8988T (cell line): ENCODE measurements around the gene SLC5A10.

Source experiments
- DNase-seq: peaks from one replicate; pipeline ENCODE4 v3.0.0; 2011

Gene SLC5A10

DNA sequence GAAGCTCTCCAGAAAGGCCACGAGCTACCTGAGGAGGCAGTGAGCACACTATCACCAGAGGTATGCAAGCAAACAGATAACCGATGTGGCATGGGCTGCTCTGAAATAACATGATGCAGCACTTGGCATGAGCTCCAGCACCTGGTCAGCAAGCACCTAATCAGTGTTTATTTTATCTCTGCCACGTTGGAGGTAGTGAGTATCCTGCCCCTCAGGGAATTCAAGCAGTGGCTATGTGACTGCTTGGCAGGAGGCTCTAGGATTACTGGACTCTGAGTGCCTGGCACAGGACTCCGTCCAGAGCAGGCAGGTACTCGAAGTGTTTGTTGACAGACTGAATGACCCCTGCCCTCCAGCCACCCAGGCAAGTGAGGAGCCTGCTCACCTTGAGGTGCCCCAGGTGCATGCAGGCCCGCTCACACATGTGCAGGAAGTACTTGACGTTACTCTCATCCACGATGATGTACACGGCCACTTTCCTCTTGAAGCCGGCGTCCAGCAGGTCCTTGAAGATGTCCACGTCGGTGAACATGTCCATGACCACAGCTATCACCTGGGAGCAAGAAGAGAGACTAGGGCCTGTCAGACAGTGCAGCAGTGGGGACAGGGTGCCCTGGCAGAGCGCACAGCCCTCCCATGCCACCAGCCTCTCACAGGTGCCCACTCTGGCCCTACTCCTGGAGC, 36.0 kb downstream of the SLC5A10 start:
- no peak for DNase-seq

GRCh38 chr17:18988546-18989173, 36.7 kb downstream of the SLC5A10 start:
- DNase-seq, result no peak

DNA sequence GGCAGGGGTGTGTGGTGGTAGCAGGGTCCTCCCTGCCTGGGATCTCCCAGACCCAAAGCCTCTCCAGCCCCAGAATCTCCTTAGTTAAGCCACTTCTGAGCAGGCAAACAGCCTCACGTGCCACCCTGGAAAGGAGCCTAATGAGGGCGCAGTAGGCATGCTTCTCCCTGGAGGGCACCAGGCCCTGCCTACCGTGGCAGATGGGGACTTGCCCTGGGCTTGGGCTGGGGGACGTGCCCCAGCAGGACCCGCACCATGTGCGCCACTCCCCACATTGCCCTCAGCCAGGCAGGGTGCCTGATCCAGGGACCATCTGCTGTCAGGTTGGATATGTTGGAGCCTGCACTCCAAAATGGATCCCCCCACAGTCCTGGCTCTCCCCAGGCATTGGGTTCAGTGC, 38.4 kb downstream of the SLC5A10 start:
- DNase-seq, result no peak

DNA sequence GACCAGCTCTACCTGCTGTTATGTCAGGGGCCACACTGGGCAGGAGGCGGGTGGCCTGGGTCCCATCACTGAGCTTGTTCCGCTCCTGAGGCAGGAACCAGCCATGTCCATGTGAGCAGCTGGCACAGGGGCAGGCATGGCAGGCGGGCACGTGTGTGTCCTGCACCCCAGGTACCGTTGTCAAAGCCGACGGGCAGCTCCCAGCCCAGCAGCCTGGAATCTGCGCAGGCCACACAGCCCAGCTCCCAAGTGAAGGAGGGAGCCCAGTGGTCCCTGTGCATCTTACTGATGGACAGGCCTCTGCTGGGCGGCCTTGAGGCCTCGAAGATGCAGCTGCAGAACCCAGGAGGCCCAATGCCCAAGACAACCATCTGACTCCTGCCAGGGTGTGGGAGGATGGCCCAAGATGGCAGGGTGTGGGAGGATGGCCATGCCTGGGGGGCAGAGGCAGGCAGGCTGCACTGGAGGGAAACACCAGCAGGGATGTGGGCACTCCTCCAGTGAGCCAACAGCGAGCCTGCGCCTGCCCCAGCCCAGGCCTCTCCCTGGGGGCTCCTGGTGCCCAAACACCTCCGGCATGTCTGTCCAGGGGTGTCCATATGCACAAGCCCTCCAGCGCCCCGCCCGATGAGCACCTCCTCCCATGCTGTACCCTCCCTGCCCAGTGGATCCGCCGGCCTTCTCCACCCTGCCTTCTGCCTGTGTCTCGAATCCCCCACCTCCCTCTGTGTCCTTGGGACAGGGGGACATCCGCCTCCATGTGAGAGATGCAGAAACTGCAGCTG, 39.8 kb downstream of the SLC5A10 start:
- DNase-seq, result no peak

- DNase-seq, result no peak
Observed at GRCh38 chr17:18992454-18993130, 40.6 kb downstream of the SLC5A10 start.

GRCh38 chr17:18993905-18994526, 42.1 kb downstream of the SLC5A10 start:
- no peak for DNase-seq

- DNase-seq, result no peak
Observed at GRCh38 chr17:18994631-18995030, 42.7 kb downstream of the SLC5A10 start.

GRCh38 chr17:18995220-18995619, 43.3 kb downstream of the SLC5A10 start:
- no peak for DNase-seq

GRCh38 chr17:18996458-18996857, 44.5 kb downstream of the SLC5A10 start:
- no peak for DNase-seq

DNA sequence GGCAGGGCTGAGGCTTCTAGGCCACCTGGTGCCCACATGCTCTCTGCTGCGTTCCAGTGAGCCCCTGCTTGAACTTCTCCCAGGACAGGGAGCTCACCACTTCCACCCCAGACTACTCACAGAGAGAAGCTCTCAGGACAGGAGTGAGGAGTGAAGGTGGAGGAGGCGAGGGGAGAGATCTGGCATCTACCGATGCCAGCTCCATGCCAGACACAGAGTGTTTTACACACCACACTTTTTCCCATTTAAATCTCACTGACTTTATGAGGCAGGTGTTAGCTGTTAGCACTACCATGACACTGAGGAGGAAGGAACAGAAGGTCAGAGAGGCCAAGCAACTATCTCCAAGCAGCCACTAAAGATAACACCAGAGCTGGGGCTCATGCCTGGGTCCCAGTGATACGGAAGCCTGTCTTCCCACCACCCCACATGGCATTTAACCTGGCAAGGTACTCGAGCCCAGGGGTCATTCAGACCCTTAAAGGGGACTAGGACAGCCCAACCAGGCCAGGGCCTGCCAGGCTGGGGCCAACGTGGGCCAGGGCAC, 45.8 kb downstream of the SLC5A10 start:
- no peak for DNase-seq

DNA sequence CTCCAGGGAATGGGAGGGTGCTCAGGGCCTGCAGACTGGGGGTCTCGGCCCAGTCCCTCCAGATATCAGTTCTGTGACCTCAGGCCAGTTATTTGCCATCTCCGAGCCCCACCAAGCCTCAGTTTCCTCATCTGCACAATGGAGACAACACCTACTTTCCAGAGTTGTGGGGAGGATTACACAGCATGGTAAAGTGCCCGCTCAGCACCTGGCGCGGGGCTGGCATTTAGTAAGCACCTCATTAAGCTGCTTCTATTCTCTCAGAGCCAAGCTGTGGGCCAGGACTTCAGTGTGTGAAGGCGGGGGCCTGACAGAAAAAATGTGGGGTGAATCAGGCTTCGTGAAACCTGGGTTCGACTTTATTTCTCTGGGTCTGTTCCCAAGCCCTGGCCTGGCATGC, 47.4 kb downstream of the SLC5A10 start:
- DNase-seq, result no peak

DNA sequence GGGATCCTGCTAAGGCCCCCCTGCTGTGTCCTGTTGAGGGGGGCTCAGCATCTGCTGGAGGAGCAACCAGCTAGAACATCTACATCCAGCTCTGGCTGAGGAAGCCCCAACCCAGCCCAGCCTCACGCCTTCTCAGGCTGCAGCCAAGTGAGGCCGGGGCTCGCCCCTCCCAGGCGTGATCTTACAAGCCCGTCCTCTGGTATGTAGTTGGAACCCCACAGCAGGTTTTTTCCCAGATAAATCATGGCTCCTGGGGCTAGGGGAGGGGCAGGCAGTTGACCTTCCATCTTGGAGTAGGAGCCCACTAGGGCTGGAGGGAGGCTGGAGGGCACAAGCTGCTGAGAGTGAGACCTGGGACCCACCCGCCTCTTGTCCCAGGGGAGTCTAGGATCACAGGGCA, 47.9 kb downstream of the SLC5A10 start:
- DNase-seq, result no peak

DNA sequence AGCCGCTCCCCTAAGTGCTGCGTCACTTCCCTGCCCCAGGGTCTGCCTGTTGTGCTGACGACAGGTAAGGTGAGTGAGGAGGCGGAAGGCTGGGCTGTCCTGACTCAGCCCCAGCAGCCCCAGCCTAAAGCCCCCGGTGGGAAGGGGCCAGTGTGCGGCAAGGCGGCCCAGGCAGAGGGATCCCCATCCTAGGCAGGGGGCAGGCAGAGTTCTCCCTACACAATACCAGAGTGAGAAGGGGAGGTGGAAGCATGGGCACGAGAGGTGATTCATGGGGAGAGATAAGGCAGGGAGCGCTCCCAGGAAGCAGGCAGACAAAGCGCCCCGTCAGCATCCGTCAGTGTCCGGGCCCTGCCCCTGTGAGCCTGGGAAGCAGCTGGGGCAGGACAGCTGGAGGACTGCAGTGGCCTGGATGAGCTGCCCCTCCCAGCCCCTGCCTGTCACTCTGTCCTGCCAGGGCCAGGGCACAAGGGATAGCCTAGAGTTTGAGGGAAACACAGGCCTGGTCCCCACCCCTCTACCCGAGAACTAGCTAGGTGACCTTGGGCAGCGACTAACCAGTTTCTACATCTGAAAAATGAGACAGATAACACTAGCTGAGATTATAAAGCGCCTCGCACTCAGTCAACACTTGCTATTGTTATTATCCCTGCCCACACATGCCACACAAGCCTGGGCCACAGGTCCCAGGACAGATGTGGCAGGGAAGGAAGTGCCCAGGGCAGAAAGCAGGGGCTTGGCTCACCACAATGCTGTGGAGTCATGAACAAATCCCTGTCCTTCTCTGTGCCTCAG, 48.8 kb downstream of the SLC5A10 start:
- no peak for DNase-seq

- no peak for DNase-seq
Observed at GRCh38 chr17:19001907-19002590, 50.1 kb downstream of the SLC5A10 start.

DNA sequence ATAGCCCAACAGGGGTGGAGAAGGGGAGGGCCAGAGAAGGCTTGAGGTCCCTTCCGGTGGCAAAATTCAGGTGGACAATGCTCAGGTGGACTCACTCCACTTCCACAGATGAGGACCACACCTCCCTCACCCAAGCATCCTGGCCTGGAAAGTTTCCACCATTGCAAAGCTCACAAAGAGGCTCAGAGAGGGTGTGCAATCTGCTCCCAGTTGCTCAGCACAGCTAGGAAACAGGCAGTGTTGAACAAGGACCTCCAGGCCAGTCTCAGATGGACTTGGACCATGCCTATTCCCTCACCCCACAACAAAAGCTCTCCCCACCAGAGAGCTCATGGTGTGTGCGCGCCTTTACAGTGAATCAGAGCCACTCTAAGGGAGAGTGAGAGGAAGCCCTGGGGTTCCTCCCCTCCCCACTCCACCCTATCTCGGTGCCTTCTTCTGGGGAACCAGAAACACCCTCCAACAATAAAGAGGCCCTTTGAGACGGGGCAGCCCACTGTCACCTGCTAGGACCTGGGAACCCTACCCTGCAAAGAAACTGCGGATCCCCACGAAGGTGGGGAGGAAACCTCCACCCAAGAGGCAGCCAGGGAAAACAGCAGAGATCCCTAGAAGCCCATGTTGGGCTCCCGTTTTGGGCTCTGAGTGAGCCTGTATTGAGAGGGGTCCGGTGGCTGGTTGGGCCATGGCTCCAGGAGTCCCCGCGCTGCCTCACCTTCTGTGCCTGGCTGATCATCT, 51.0 kb downstream of the SLC5A10 start:
- no peak for DNase-seq

- DNase-seq, result peak; percentile 74
Observed at GRCh38 chr17:19003543-19004420, 51.8 kb downstream of the SLC5A10 start.

GRCh38 chr17:19004421-19005136, 52.6 kb downstream of the SLC5A10 start, which contains the start of gene FAM83G:
TSS of gene FAM83G (minus strand) at chr17:19004764. CDS start at chr17:19004041, 723 bp downstream.
- DNase-seq, result peak; percentile 88

- DNase-seq, result no peak
Observed at GRCh38 chr17:19005137-19005773, 53.3 kb downstream of the SLC5A10 start.
